K562 (cell line): ENCODE results near the gene UBE2M. TPM values are rescaled to one million over a fixed set of nuclear protein-coding genes. Genes with fewer than 3 reads are reported as not detected.
A peak's percentile ranks its signal among the peaks of the same experiment; 100 is the strongest.

Experiments
- CCNT2 ChIP-seq: IDR thresholded peaks from 2 replicates; pipeline ENCODE4 v1.6.1; 2011; ENCODE audit warnings: borderline replicate concordance, low read depth, mild to moderate bottlenecking, moderate library complexity, mixed read lengths, low read length; ENCODE audit not compliant: insufficient read length; ENCODE audit errors: extremely low read depth
- EP300 ChIP-seq: IDR thresholded peaks from 2 replicates; pipeline ENCODE4 v1.6.1; 2012; ENCODE audit warnings: low read length, improper control_type of control experiment
- FOXJ3 ChIP-seq: sonication (generic); formaldehyde crosslinking; IDR thresholded peaks from 2 replicates; pipeline ENCODE4 v1.4.0; 2020; ENCODE audit warnings: mild to moderate bottlenecking, missing genetic modification reagents
- ILK ChIP-seq: fragments of 450-650 bp; IDR thresholded peaks from 2 replicates; pipeline ENCODE4 v1.6.1; 2016; ENCODE audit warnings: missing genetic modification characterization, low read depth, mild to moderate bottlenecking, missing compliant biosample characterization, moderate library complexity, borderline replicate concordance
- KLF6 ChIP-seq: fragments of 250-450 bp; sonication (Bioruptor Pico); IDR thresholded peaks from 2 replicates; pipeline ENCODE4 v1.4.0; 2020; ENCODE audit warnings: mild to moderate bottlenecking, moderate library complexity, borderline replicate concordance
- POLR2B ChIP-seq: fragments of 450-650 bp; IDR thresholded peaks from 2 replicates; pipeline ENCODE4 v1.6.1; 2018; ENCODE audit warnings: low read depth; ENCODE audit not compliant: partially characterized antibody
- TAF9B ChIP-seq: fragments of 450-650 bp; IDR thresholded peaks from 2 replicates; pipeline ENCODE4 v1.6.1; 2018; ENCODE audit warnings: mild to moderate bottlenecking; ENCODE audit not compliant: partially characterized antibody
- ZBED1 ChIP-seq: IDR thresholded peaks from 2 replicates; pipeline ENCODE4 v1.6.1; 2014
- polyA plus RNA-seq, 8 experiments: library from polyadenylated mRNA; depleted of rRNA in 4 of 8; stranded (reverse) in 5 of 8; unstranded in 3 of 8; fragments of >200 nt; fragmentation: Nextera tagmentation in 2 of 8; fragmentation: Illumina TruSeq in 1 of 8; extraction: Ambion mirVana in 2 of 8; extraction: Trizol in 1 of 8; gene quantifications; 2 replicates each; pipeline versions ENCODE4 v1.2.1 to v1.2.3, GENCODE V29; 2011 to 2014; ENCODE audit warnings: inconsistent platforms in 1 of 8, missing spikeins in 1 of 8
- total RNA-seq, 7 experiments: library from RNA; depleted of rRNA in 6 of 7; stranded (reverse); fragments of >200 nt in 6 of 7; fragmentation: Illumina TruSeq in 2 of 7; extraction: Trizol in 2 of 7; gene quantifications; 2 replicates each; pipeline versions ENCODE4 v1.2.1 to v1.2.3, GENCODE V29; 2011 to 2021; ENCODE audit warnings: low replicate concordance in 1 of 7
- TF ChIP-seq, protein P1 (sequence below): fragments of 450-650 bp; IDR thresholded peaks from 2 replicates; pipeline ENCODE4 v1.7.1; 2018; ENCODE audit warnings: mild to moderate bottlenecking, low read depth; ENCODE audit not compliant: partially characterized antibody
- TF ChIP-seq, protein P2 (sequence below): sonication (generic); formaldehyde crosslinking; IDR thresholded peaks from 2 replicates; pipeline ENCODE4 v1.8.0; 2022; ENCODE audit warnings: mild to moderate bottlenecking, missing genetic modification reagents
- TF ChIP-seq, protein P3 (sequence below): IDR thresholded peaks from 2 replicates; pipeline ENCODE4 v1.6.1; 2012; ENCODE audit warnings: low read depth, low read length, improper control_type of control experiment, borderline replicate concordance
- TF ChIP-seq, protein P4 (sequence below), 3 experiments: fragments of 200-800 bp in 1 of 3; fragments of 250-450 bp in 1 of 3; fragments of 450-650 bp in 1 of 3; sonication (Bioruptor Pico) in 1 of 3; sonication (Bioruptor generic) in 1 of 3; formaldehyde crosslinking in 1 of 3; IDR thresholded peaks; 2 replicates each; pipeline versions ENCODE4 v1.6.1 to v1.8.0; 2016 to 2022; ENCODE audit warnings: mild to moderate bottlenecking in 2 of 3, missing genetic modification characterization in 2 of 3, missing compliant biosample characterization in 1 of 3, moderate library complexity in 1 of 3
- TF ChIP-seq, protein P5 (sequence below), 2 experiments: fragments of 450-650 bp in 1 of 2; sonication (generic) in 1 of 2; formaldehyde crosslinking in 1 of 2; IDR thresholded peaks in 1 of 2; conservative IDR thresholded peaks in 1 of 2; 2 replicates each; pipeline versions ENCODE4 v1.6.1 to v1.8.1; 2016 to 2023; ENCODE audit warnings: mild to moderate bottlenecking in 2 of 2, moderate library complexity in 2 of 2, inconsistent platforms in 1 of 2, missing genetic modification reagents in 1 of 2

UBE2M gene
- total and polyA plus RNA-seq, 9 of the 15 experiments (the other 6 are each of a cell fraction or from before 2014, with no cell fraction given) = 0.92 to 163 (median 85.7) TPM

DNA sequence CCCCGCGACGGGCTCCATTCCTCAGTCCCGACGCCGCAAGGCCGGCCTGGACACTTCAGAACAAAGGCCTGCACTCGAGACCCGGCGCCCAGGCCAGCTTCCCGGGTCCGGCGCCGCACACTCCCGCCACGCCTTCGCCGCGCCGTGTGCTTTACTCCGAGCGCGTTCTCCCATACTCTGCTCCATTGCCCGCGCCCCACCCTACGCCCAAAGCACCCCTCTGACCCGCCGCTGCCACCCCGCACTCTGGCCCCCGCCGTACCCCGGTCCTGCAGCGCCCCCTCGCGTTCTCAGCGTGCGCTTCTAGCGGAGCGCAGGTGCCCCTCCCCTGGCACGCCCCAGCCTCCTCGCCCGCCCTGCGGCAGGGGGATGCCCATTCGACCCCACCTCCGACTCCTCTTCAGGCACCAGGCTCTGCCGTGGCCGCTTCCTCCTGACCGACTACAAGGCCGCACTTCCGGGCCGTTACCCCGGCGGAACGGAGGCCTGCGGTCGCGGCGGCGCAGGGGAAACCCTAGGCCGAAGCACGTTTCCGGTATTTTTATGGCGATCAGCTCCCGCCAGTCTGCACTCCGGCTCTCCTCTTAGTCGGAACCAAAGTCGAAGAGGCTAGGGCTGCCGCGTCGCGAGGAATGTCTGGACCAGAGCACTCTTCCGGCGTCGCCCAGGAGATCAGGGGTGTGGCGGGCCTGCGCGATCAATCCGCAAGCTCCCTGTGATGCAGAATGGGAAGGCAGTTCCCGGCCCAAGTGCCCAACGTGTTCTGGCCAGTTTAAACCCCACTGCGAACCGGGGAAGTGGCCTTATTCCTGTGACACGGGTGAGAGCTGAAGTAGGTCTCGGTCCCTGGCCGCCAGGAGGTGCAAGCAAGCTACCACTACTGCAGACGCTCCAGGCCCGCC, 38.8 kb downstream of the UBE2M start, which contains the start of gene ZBTB45 (continued):
- TF ChIP-seq, protein P1, sequence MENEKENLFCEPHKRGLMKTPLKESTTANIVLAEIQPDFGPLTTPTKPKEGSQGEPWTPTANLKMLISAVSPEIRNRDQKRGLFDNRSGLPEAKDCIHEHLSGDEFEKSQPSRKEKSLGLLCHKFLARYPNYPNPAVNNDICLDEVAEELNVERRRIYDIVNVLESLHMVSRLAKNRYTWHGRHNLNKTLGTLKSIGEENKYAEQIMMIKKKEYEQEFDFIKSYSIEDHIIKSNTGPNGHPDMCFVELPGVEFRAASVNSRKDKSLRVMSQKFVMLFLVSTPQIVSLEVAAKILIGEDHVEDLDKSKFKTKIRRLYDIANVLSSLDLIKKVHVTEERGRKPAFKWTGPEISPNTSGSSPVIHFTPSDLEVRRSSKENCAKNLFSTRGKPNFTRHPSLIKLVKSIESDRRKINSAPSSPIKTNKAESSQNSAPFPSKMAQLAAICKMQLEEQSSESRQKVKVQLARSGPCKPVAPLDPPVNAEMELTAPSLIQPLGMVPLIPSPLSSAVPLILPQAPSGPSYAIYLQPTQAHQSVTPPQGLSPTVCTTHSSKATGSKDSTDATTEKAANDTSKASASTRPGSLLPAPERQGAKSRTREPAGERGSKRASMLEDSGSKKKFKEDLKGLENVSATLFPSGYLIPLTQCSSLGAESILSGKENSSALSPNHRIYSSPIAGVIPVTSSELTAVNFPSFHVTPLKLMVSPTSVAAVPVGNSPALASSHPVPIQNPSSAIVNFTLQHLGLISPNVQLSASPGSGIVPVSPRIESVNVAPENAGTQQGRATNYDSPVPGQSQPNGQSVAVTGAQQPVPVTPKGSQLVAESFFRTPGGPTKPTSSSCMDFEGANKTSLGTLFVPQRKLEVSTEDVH = peak; percentile 95
- TF ChIP-seq POLR2B (peak; percentile 70), EP300 (peak; percentile 15; the same call in 1 of the 2 replicates), CCNT2 (peak; percentile 52), ZBED1 (0 out of 2 replicates have a peak, but pooled peaks have one; percentile 69), ILK (tag) (no peak), KLF6 (CRISPR knock-in tag) (peak; percentile 20; the same call in 1 of the 2 replicates), TAF9B (peak; percentile 96), FOXJ3 (CRISPR knock-in tag) (no peak)
- TF ChIP-seq, protein P2, sequence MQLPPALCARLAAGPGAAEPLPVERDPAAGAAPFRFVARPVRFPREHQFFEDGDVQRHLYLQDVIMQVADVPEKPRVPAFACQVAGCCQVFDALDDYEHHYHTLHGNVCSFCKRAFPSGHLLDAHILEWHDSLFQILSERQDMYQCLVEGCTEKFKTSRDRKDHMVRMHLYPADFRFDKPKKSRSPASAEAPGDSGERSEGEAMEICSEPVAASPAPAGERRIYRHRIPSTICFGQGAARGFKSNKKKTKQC (CRISPR knock-in tag) = peak; percentile 98
- TF ChIP-seq, protein P3, sequence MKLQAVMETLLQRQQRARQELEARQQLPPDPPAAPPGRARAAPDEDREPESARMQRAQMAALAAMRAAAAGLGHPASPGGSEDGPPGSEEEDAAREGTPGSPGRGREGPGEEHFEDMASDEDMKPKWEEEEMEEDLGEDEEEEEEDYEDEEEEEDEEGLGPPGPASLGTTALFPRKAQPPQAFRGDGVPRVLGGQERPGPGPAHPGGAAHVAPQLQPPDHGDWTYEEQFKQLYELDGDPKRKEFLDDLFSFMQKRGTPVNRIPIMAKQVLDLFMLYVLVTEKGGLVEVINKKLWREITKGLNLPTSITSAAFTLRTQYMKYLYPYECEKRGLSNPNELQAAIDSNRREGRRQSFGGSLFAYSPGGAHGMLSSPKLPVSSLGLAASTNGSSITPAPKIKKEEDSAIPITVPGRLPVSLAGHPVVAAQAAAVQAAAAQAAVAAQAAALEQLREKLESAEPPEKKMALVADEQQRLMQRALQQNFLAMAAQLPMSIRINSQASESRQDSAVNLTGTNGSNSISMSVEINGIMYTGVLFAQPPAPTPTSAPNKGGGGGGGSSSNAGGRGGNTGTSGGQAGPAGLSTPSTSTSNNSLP = no peak
- TF ChIP-seq, protein P4, sequence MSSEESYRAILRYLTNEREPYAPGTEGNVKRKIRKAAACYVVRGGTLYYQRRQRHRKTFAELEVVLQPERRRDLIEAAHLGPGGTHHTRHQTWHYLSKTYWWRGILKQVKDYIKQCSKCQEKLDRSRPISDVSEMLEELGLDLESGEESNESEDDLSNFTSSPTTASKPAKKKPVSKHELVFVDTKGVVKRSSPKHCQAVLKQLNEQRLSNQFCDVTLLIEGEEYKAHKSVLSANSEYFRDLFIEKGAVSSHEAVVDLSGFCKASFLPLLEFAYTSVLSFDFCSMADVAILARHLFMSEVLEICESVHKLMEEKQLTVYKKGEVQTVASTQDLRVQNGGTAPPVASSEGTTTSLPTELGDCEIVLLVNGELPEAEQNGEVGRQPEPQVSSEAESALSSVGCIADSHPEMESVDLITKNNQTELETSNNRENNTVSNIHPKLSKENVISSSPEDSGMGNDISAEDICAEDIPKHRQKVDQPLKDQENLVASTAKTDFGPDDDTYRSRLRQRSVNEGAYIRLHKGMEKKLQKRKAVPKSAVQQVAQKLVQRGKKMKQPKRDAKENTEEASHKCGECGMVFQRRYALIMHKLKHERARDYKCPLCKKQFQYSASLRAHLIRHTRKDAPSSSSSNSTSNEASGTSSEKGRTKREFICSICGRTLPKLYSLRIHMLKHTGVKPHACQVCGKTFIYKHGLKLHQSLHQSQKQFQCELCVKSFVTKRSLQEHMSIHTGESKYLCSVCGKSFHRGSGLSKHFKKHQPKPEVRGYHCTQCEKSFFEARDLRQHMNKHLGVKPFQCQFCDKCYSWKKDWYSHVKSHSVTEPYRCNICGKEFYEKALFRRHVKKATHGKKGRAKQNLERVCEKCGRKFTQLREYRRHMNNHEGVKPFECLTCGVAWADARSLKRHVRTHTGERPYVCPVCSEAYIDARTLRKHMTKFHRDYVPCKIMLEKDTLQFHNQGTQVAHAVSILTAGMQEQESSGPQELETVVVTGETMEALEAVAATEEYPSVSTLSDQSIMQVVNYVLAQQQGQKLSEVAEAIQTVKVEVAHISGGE (CRISPR knock-in tag; IDR thresholded peaks at IDR 0.05) = peak; percentile 98 to 99 (median 98)
- TF ChIP-seq, protein P5, sequence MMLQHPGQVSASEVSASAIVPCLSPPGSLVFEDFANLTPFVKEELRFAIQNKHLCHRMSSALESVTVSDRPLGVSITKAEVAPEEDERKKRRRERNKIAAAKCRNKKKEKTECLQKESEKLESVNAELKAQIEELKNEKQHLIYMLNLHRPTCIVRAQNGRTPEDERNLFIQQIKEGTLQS (IDR thresholded peaks at IDR 0.05) = no peak
- TF ChIP-seq, protein P5 (CRISPR knock-in tag; conservative IDR thresholded peaks at IDR 0.05) = peak; percentile 49; the same call in 1 of the 2 replicates
